ENCODE data around the gene KCNK2. TPM values are rescaled to one million over a fixed set of nuclear protein-coding genes. Genes with fewer than 3 reads are reported as not detected.

The KCNK2 gene
- polyA plus RNA-seq, 3 donors = not detected

GRCh38 chr1:215044151-215044550 lies 38.4 kb upstream of the KCNK2 start:
- H3K9ac ChIP-seq (ENCODE audit: insufficient read depth, low read length, poor library complexity, severe bottlenecking) = no peak overlapping the region
- no peaks in the 10 kb centered on the region for H3K4me1 ChIP-seq (ENCODE audit: control insufficient read depth in 1 of 2, insufficient read depth in 2 of 2, low read length in 2 of 2)
- H3K27me3 ChIP-seq (ENCODE audit: control insufficient read depth in 2 of 2, insufficient read depth in 2 of 2, low read length in 2 of 2) = no peaks in the 10 kb centered on the region
- H3K36me3 ChIP-seq (replicated peaks in 1 of 2; ENCODE audit: control insufficient read depth in 1 of 2, insufficient read depth in 2 of 2, low read length in 2 of 2) = no peaks in the 10 kb centered on the region
- H3K4me3 Mint-ChIP-seq = no peak overlapping the region
- no CpG with 5 or more reads among the region's 3 CpGs for WGBS (ENCODE audit: insufficient coverage)
- H3K27ac ChIP-seq (ENCODE audit: low read depth in 1 of 2, low read length in 2 of 2) = no peak overlapping the region
- no peak overlapping the region for H3K4me2 ChIP-seq (replicated peaks; ENCODE audit: extremely low read depth, low read length, poor library complexity, severe bottlenecking)
- H3K79me2 ChIP-seq (ENCODE audit: insufficient read depth, low read length) = no peaks in the 10 kb centered on the region
- no peak overlapping the region for H3K4me3 ChIP-seq (replicated peaks in 1 of 3; ENCODE audit: low read depth in 2 of 3, low read length in 3 of 3)
- H3K36me3 Mint-ChIP-seq = no peaks in the 10 kb centered on the region
- intact Hi-C loops (cut with micrococcal nuclease) = no loop called here
- H3K9me3 Mint-ChIP-seq = peaks cover 0 to 7% (median 2%) of the 10 kb centered on the region in 7 donors
- TF ChIP-seq CTCF (IDR thresholded peaks at IDR 0.05) = no peak
- no peaks in the 10 kb centered on the region for H3K4me1 Mint-ChIP-seq
- no peak for DNase-seq
- no peaks in the 10 kb centered on the region for H3K9me3 ChIP-seq (replicated peaks in 1 of 2; ENCODE audit: control insufficient read depth in 1 of 2, insufficient read depth in 1 of 2, low read length in 2 of 2)
- no peak overlapping the region for H3K27ac Mint-ChIP-seq
- H2AFZ ChIP-seq (ENCODE audit: insufficient read depth, low read depth, low read length, poor library complexity, severe bottlenecking) = no peak overlapping the region
- H4K20me1 ChIP-seq (ENCODE audit: insufficient read depth, low read length) = no peaks in the 10 kb centered on the region
- H3K27me3 Mint-ChIP-seq (ENCODE audit: low read depth in 3 of 3) = peaks cover 0 to 2% (median 0%) of the 10 kb centered on the region in 3 donors

- H3K27me3 ChIP-seq (ENCODE audit: control insufficient read depth in 2 of 2, insufficient read depth in 2 of 2, low read length in 2 of 2) = no peaks in the 10 kb centered on the region
- WGBS (ENCODE audit: insufficient coverage) = 90% methylated on average over 3 of the region's 5 CpGs
Observed at GRCh38 chr1:215045698-215046308, 36.7 kb upstream of the KCNK2 start.

More at GRCh38 chr1:215045698-215046308, 36.7 kb upstream of the KCNK2 start:
- no peak overlapping the region for H3K9ac ChIP-seq (ENCODE audit: insufficient read depth, low read length, poor library complexity, severe bottlenecking)
- H3K9me3 ChIP-seq (replicated peaks in 1 of 2; ENCODE audit: control insufficient read depth in 1 of 2, insufficient read depth in 1 of 2, low read length in 2 of 2) = no peaks in the 10 kb centered on the region
- TF ChIP-seq CTCF (IDR thresholded peaks at IDR 0.05) = no peak
- no peaks in the 10 kb centered on the region for H3K36me3 Mint-ChIP-seq
- no peaks in the 10 kb centered on the region for H3K36me3 ChIP-seq (replicated peaks in 1 of 2; ENCODE audit: control insufficient read depth in 1 of 2, insufficient read depth in 2 of 2, low read length in 2 of 2)
- intact Hi-C loops (cut with micrococcal nuclease) = no loop called here
- no peak overlapping the region for H3K4me2 ChIP-seq (replicated peaks; ENCODE audit: extremely low read depth, low read length, poor library complexity, severe bottlenecking)
- no peaks in the 10 kb centered on the region for H3K27me3 Mint-ChIP-seq (ENCODE audit: low read depth in 3 of 3)
- H3K27ac ChIP-seq (ENCODE audit: low read depth in 1 of 2, low read length in 2 of 2) = no peak overlapping the region
- DNase-seq = no peak
- no peak overlapping the region for H3K4me3 ChIP-seq (replicated peaks in 1 of 3; ENCODE audit: low read depth in 2 of 3, low read length in 3 of 3)
- H4K20me1 ChIP-seq (ENCODE audit: insufficient read depth, low read length) = no peaks in the 10 kb centered on the region
- H2AFZ ChIP-seq (ENCODE audit: insufficient read depth, low read depth, low read length, poor library complexity, severe bottlenecking) = no peak overlapping the region
- no peaks in the 10 kb centered on the region for H3K4me1 ChIP-seq (ENCODE audit: control insufficient read depth in 1 of 2, insufficient read depth in 2 of 2, low read length in 2 of 2)
- H3K9me3 Mint-ChIP-seq = peaks cover 0 to 7% (median 2%) of the 10 kb centered on the region in 7 donors
- H3K4me1 Mint-ChIP-seq = no peaks in the 10 kb centered on the region
- no peaks in the 10 kb centered on the region for H3K79me2 ChIP-seq (ENCODE audit: insufficient read depth, low read length)
- H3K4me3 Mint-ChIP-seq = no peak overlapping the region
- H3K27ac Mint-ChIP-seq = no peak overlapping the region

All from CD14-positive monocyte (primary cell).